HG03575 (cell line): ENCODE measurements around the gene HOXA9.

Experiments
- ATAC-seq: cut with Tn5 transposase; IDR thresholded peaks from one replicate; pipeline ENCODE4 v1.9.1; 2021; ENCODE audit not compliant: unreplicated experiment, insufficient number of reproducible peaks, low FRiP score; ENCODE audit errors: extremely low read depth

Gene HOXA9

GRCh38 chr7:27179503-27180430 lies 14.4 kb upstream of the HOXA9 start:
- no peak for ATAC-seq

GRCh38 chr7:27179030-27179429 lies 13.7 kb upstream of the HOXA9 start:
- ATAC-seq: no peak

- no peak for ATAC-seq
Observed at GRCh38 chr7:27178366-27178765, 13.0 kb upstream of the HOXA9 start.

GRCh38 chr7:27177795-27178320 lies 12.5 kb upstream of the HOXA9 start:
- ATAC-seq: no peak

GRCh38 chr7:27176962-27177794 lies 11.8 kb upstream of the HOXA9 start:
- no peak for ATAC-seq

- no peak for ATAC-seq
Observed at GRCh38 chr7:27176524-27176845, 11.1 kb upstream of the HOXA9 start.

GRCh38 chr7:27175626-27176523 lies 10.5 kb upstream of the HOXA9 start:
- ATAC-seq: no peak

GRCh38 chr7:27174874-27175625 lies 9.7 kb upstream of the HOXA9 start:
- ATAC-seq: no peak

- ATAC-seq: no peak
Observed at GRCh38 chr7:27173956-27174873, 8.9 kb upstream of the HOXA9 start, which contains the start of gene HOXA10. Gene HOXA10, minus strand, starts transcription at chr7:27174320. Its CDS starts 14 bp downstream, at chr7:27174306.

GRCh38 chr7:27173511-27173955 lies 8.2 kb upstream of the HOXA9 start:
- no peak for ATAC-seq

- ATAC-seq: no peak
Observed at GRCh38 chr7:27172823-27173510, 7.6 kb upstream of the HOXA9 start.

- no peak for ATAC-seq
Observed at GRCh38 chr7:27172315-27172774, 7.0 kb upstream of the HOXA9 start.

GRCh38 chr7:27171637-27172314 lies 6.4 kb upstream of the HOXA9 start:
- ATAC-seq: no peak

GRCh38 chr7:27171325-27171636 lies 5.9 kb upstream of the HOXA9 start:
- ATAC-seq: no peak

GRCh38 chr7:27170426-27171324 lies 5.3 kb upstream of the HOXA9 start:
- ATAC-seq: no peak
